NB4 (cell line): Measurements from ENCODE around the gene NLGN3.

Source experiments
- DNase-seq: peaks from one replicate; pipeline ENCODE4 v3.0.0; 2010; ENCODE audit warnings: low read depth
- H3K4me3 ChIP-seq: one replicate; pipeline ENCODE4 v1.5.1; 2011; ENCODE audit warnings: mild to moderate bottlenecking, low read depth, low read length, moderate library complexity
- MYC ChIP-seq: IDR thresholded peaks from 2 replicates; pipeline ENCODE4 v1.6.1; 2011; ENCODE audit warnings: low read depth, low read length
- POLR2A ChIP-seq: IDR thresholded peaks from 2 replicates; pipeline ENCODE4 v1.6.1; 2011; ENCODE audit warnings: mild to moderate bottlenecking; ENCODE audit not compliant: insufficient read length; ENCODE audit errors: extremely low read depth
- TF ChIP-seq, protein P1 (sequence below): IDR thresholded peaks from one replicate; pipeline ENCODE4 v1.5.1; 2012; ENCODE audit warnings: low read depth, low read length
- TF ChIP-seq, protein P2 (sequence below): IDR thresholded peaks from 2 replicates; pipeline ENCODE4 v1.6.1; 2011; ENCODE audit warnings: low read depth, low read length

The NLGN3 gene

DNA sequence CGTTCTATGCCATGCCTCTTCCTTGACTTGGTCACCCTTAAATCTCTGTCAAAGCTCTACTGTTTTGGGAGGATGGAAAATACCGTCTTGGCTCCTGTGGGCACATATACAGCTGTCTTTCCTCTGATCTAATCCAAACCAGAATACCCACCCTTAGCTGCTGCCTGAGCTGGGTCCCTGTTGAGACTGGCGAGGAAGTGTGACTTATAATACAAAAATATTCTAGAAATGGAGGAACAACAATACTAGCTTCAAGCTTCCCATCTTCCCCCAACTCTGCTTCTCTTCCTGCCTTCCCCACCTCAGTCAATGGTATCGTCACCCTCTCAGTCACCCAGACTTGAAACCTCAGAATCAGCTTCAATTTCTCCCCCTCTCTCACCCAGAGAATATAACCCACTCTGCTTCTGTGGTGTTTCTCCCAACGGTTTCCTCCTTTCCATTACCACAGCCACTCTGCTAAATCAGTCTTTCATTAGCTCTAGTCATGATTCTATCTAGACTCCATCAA is 32.7 kb upstream of the NLGN3 start:
- TF ChIP-seq, protein P1, sequence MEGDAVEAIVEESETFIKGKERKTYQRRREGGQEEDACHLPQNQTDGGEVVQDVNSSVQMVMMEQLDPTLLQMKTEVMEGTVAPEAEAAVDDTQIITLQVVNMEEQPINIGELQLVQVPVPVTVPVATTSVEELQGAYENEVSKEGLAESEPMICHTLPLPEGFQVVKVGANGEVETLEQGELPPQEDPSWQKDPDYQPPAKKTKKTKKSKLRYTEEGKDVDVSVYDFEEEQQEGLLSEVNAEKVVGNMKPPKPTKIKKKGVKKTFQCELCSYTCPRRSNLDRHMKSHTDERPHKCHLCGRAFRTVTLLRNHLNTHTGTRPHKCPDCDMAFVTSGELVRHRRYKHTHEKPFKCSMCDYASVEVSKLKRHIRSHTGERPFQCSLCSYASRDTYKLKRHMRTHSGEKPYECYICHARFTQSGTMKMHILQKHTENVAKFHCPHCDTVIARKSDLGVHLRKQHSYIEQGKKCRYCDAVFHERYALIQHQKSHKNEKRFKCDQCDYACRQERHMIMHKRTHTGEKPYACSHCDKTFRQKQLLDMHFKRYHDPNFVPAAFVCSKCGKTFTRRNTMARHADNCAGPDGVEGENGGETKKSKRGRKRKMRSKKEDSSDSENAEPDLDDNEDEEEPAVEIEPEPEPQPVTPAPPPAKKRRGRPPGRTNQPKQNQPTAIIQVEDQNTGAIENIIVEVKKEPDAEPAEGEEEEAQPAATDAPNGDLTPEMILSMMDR, result no peak
- TF ChIP-seq, protein P2, sequence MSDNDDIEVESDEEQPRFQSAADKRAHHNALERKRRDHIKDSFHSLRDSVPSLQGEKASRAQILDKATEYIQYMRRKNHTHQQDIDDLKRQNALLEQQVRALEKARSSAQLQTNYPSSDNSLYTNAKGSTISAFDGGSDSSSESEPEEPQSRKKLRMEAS, result no peak
- TF ChIP-seq POLR2A (no peak), MYC (no peak)

DNA sequence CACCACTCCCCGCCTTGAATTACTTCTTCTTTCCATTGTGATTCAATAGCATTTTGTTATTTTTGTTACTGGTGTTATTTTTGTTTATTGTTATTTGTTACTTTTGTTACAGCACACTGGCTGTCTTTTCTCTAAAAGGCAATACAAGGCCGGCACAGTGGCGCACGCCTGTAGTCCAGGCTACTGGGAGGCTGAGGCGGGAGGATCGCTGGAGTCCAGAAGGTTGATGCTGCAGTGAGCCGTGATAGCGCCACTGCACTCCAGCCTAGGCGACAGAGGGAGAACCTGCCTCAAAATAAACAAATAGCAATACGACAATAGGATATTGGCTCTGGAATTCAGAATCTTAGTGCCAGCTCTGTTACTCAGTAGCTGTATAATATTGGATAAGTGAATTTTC is 27.3 kb upstream of the NLGN3 start:
- TF ChIP-seq, protein P1, result no peak
- DNase-seq, result no peak
- peak overlapping the region; percentile 71 for H3K4me3 ChIP-seq

More for the DNA sequence above, 32.7 kb upstream of the NLGN3 start:
- H3K4me3 ChIP-seq, result peak overlapping the region; percentile 84
- peak; percentile 73 for DNase-seq

DNA sequence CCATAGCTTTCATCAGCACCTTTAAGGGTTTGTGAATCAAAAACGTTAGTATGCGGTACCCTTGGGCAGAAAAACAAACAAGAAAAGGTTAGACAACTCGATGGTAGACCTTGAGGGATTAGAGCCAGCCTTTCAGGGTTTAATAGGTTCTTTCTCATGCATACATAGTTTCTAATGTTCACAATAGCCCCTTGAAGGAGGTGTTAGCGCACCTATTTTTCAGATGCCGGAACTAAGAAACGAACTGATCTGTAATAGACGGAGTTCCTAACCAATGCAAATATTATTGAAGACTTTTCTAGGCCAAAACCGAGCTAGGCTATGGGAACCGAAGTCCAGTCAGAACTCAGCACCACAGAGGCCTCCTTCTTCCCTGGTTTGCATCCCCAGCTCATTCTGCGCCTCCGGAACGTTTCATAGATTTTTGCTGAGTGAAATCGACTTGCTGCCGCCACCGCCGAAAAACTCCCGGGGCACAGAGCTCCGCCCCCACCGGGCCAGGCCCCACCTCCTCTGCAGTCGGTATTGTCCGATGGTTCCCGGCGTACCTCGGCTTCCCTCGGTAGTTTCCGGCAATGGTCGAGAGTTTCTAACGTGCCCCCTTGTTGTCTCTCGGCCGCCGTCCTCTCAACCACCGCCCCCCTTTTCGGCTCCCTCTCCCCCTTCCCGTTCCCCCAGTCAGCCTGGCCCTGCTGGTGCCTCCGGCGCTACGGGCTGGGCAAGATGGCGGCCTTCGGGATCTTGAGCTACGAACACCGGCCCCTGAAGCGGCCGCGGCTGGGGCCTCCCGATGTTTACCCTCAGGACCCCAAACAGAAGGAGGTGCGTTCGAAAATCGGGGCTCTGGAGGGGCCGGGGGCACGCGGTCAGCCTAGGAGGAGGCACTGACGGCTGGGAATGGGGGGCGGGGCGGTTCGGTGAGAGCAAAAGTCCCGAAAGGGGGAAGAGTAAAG is 26.3 kb upstream of the NLGN3 start, which contains the start of gene MED12:
TSS of gene MED12 (plus strand) at position 565 of the 953 bp plus-strand sequence. CDS start at position 724, 159 bp downstream.
- TF ChIP-seq MYC (no peak), POLR2A (peak; percentile 61)
- peak within 1 kb of the TSS; percentile 71 for H3K4me3 ChIP-seq
- peak; percentile 88 for DNase-seq

DNA sequence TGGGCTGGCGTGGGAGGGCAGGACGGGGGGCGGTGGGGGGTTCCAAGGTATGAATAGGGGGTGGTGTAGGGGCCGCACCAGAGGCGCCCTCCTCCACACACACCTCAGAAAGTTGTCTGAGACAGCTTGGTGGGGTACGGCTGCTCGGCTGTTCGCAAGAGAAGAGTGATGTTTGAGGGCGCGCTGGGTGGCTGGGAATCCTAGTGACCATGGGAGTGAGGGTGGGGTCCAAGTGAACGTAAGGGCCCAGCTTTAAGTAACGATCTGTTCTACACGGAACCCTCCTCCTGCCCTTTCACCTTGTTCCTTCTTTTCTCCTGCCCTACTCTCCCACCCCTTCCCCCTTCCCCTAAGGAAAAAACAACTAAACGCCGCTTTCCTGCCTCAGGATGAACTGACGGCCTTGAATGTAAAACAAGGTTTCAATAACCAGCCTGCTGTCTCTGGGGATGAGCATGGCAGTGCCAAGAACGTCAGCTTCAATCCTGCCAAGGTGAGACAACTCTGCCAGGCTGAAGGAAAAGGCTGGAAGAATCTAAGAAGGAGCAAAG is 25.6 kb upstream of the NLGN3 start:
- TF ChIP-seq POLR2A (no peak), MYC (no peak)
- TF ChIP-seq, protein P2, result no peak
- TF ChIP-seq, protein P1, result no peak
- no peak for DNase-seq
- H3K4me3 ChIP-seq, result peak overlapping the region; percentile 71

DNA sequence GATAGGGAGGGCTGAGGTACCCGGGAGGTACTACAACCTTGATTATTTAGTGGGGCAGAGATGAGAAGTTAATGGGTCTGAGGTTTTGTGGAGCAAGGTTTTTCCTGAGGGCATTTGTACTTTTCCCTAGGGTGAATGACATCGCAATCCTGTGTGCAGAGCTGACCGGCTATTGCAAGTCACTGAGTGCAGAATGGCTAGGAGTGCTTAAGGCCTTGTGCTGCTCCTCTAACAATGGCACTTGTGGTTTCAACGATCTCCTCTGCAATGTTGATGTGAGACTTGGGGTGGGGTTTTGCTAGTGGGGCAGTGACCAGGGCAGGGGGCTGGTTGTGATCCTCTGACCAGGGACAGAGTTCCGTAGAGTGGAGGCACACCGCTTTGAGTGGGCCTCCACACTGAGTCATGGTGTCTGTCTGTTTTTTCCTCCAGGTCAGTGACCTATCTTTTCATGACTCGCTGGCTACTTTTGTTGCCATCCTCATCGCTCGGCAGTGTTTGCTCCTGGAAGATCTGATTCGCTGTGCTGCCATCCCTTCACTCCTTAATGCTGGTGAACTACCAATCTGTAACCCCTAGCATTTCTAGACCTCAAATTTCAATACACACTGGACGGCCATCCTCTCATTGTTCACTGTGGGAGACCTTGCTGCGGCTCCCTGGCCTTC is 16.3 kb upstream of the NLGN3 start:
- TF ChIP-seq POLR2A, result no peak
- no peak for TF ChIP-seq MYC
- TF ChIP-seq, protein P2, result no peak
- TF ChIP-seq, protein P1, result no peak
- no peak overlapping the region for H3K4me3 ChIP-seq
- peak; percentile 80 for DNase-seq
